CD4-positive, alpha-beta T cell (primary cell): ENCODE results near the gene LHFPL5. TPM values are rescaled to one million over a fixed set of nuclear protein-coding genes. Genes with fewer than 3 reads are reported as not detected.

Experiments
- ATAC-seq: fragments of 200-7000 bp; cut with Tn5 transposase; one replicate; pipeline ENCODE4 v1.10.0; 2022; ENCODE audit warnings: mild to moderate bottlenecking; ENCODE audit not compliant: poor library complexity
- CTCF ChIA-PET: fragments of 350-600 bp; sonication (Branson Sonifier 250); formaldehyde crosslinking; loops from one replicate; lab custom pipeline; 2021; ENCODE audit warnings: antibody characterized with exemption, inconsistent platforms; lab: Charles Lee
- POLR2A ChIA-PET: fragments of 350-600 bp; sonication (Branson Sonifier 250); formaldehyde crosslinking; loops from one replicate; lab custom pipeline; 2021; ENCODE audit warnings: antibody characterized with exemption, inconsistent platforms; lab: Charles Lee
- DNase-seq, 14 experiments: peaks; one replicate each; pipeline ENCODE4 v3.0.0-alpha.2; 2013 to 2020; ENCODE audit warnings: mixed read lengths in 2 of 14
- H3K27ac ChIP-seq, 2 donors: one replicate each; pipeline versions ENCODE4 v1.5.1 to v1.7.0; 2013; ENCODE audit warnings: low read length in 2 of 2, low read depth in 1 of 2, mild to moderate bottlenecking in 1 of 2
- H3K27me3 ChIP-seq, 2 experiments: 1 replicate in 1 of 2; 2 replicates in 1 of 2; pipeline versions ENCODE4 v1.6.1 to v1.7.0; 2013; ENCODE audit warnings: low read length in 2 of 2, control low read depth in 1 of 2, mild to moderate bottlenecking in 1 of 2, moderate library complexity in 1 of 2; ENCODE audit not compliant: insufficient read depth in 2 of 2, control insufficient read depth in 1 of 2
- H3K36me3 ChIP-seq: one replicate; pipeline ENCODE4 v1.6.1; 2013; ENCODE audit warnings: low read length, control low read depth; ENCODE audit not compliant: insufficient read depth
- H3K4me1 ChIP-seq: one replicate; pipeline ENCODE4 v1.6.1; 2013; ENCODE audit warnings: low read length, control low read depth; ENCODE audit not compliant: insufficient read depth
- H3K4me3 ChIP-seq: one replicate; pipeline ENCODE4 v1.5.1; 2013; ENCODE audit warnings: mild to moderate bottlenecking, low read length, moderate library complexity
- H3K9me3 ChIP-seq, 2 experiments: 1 replicate in 1 of 2; 2 replicates in 1 of 2; pipeline versions ENCODE4 v1.6.1 to v1.7.0; 2013; ENCODE audit warnings: low read length in 2 of 2, mild to moderate bottlenecking in 2 of 2, control low read depth in 1 of 2, moderate library complexity in 1 of 2; ENCODE audit not compliant: control insufficient read depth in 1 of 2, insufficient read depth in 1 of 2
- H3K27ac Mint-ChIP-seq: one replicate; pipeline ENCODE4 v1.8.0; 2020; ENCODE audit warnings: mixed read lengths
- H3K27me3 Mint-ChIP-seq: one replicate; pipeline ENCODE4 v1.8.0; 2021; ENCODE audit warnings: mixed read lengths
- H3K36me3 Mint-ChIP-seq: one replicate; pipeline ENCODE4 v1.8.0; 2021; ENCODE audit warnings: low read depth, mixed read lengths
- H3K4me1 Mint-ChIP-seq: one replicate; pipeline ENCODE4 v1.8.0; 2021; ENCODE audit warnings: low read depth, mixed read lengths
- H3K4me3 Mint-ChIP-seq: one replicate; pipeline ENCODE4 v1.8.0; 2020; ENCODE audit warnings: mild to moderate bottlenecking, mixed read lengths
- H3K9me3 Mint-ChIP-seq: one replicate; pipeline ENCODE4 v1.8.0; 2020; ENCODE audit warnings: mixed read lengths
- intact Hi-C, 2 experiments: fragments of 100-400 bp; cut with DNase I in 1 of 2; cut with micrococcal nuclease in 1 of 2; formaldehyde crosslinking; loops; one replicate each; pipeline versions ENCODE4 v1.15.1 to v1.9.0; 2023 to 2025; cut with DNase I, micrococcal nuclease
- total RNA-seq, 174 experiments: library from RNA in 2 of 174; stranded (reverse) in 2 of 174; gene quantifications; one replicate each; pipeline ENCODE4 v1.2.3 and lab custom pipeline; 2021 to 2026
- TF ChIP-seq, protein P1 (sequence below): fragments of 200-600 bp; IDR thresholded peaks from one replicate; pipeline ENCODE4 v1.8.0; 2022; ENCODE audit warnings: antibody characterized with exemption, mild to moderate bottlenecking

LHFPL5 gene
- total RNA-seq, 2 experiments from 2014 or later = not detected

DNA sequence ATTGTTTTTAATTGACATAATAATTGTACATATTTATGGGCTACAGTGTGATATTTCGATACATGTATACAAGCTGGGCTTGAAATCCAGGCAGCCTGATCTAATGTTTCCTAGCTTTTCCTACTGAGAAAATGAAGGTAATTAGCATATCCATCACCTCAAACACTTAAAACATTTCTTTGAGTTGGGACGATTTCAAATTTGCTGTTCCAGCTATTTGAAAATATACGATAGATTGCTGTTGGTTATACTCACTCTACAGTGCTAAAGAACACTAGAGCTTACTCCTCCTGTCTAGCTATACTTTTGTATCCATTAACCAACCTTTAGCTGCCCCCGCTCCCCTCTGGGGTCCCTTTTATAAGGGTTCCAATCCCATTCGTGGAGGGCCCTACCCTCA lies 4.7 kb downstream of the LHFPL5 start:
- TF ChIP-seq, protein P1, sequence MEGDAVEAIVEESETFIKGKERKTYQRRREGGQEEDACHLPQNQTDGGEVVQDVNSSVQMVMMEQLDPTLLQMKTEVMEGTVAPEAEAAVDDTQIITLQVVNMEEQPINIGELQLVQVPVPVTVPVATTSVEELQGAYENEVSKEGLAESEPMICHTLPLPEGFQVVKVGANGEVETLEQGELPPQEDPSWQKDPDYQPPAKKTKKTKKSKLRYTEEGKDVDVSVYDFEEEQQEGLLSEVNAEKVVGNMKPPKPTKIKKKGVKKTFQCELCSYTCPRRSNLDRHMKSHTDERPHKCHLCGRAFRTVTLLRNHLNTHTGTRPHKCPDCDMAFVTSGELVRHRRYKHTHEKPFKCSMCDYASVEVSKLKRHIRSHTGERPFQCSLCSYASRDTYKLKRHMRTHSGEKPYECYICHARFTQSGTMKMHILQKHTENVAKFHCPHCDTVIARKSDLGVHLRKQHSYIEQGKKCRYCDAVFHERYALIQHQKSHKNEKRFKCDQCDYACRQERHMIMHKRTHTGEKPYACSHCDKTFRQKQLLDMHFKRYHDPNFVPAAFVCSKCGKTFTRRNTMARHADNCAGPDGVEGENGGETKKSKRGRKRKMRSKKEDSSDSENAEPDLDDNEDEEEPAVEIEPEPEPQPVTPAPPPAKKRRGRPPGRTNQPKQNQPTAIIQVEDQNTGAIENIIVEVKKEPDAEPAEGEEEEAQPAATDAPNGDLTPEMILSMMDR = no peak
- DNase-seq = no peak
- intact Hi-C loops = no loop called here
- Mint-ChIP-seq H3K27ac (no peak overlapping the region), H3K27me3 (peaks cover 36% of the 10 kb centered on the region), H3K4me3 (no peak overlapping the region), H3K9me3 (no peaks in the 10 kb centered on the region), H3K36me3 (no peaks in the 10 kb centered on the region), H3K4me1 (no peaks in the 10 kb centered on the region)
- peaks cover 11% of the 10 kb centered on the region for H3K4me1 ChIP-seq
- H3K27me3 ChIP-seq = peaks cover 15 to 25% of the 10 kb centered on the region in 2 experiments
- ChIA-PET POLR2A (no interaction called here), CTCF (no interaction called here)
- H3K9me3 ChIP-seq = peaks cover 0 to 14% of the 10 kb centered on the region in 2 experiments
- ATAC-seq = no peak
- no peaks in the 10 kb centered on the region for H3K36me3 ChIP-seq
- no peak overlapping the region for H3K4me3 ChIP-seq
- no peak overlapping the region for H3K27ac ChIP-seq

DNA sequence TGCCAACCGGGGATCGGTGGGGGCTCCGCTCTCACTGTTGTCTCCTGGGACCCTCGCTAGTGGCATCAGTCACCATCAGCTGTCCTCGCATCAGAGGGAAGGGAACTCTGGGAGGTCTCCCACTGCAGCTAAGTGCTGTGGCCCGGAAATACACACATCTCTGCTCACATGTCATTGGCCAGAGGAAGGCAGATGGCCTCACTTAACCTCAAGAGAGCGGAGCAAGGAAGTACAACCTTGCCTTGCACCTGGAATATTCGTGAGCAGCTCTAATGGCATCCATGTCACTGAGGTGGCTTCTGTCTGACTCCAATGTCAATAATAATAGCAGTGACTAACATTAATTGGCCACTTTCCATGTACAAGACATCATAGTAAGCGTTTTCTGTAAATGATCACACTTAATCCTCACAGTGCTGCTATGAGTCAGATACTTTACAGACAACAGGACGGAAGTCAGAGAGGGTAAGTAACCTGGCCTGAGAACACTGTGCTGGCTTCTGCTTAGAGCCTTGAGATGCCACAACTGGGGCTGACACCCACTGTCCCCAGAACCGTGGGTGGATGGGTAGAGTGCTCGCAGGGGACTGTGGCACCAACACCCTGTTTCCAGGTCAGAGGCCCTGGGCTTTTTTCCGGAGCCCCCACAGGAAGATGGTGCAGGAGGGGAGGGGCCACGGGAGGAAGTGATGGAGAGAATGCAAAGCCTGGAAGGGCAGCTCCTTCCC lies 6.0 kb downstream of the LHFPL5 start:
- Mint-ChIP-seq H3K36me3 (no peaks in the 10 kb centered on the region), H3K27me3 (peaks cover 27% of the 10 kb centered on the region), H3K4me1 (no peaks in the 10 kb centered on the region), H3K9me3 (no peaks in the 10 kb centered on the region), H3K4me3 (no peak overlapping the region), H3K27ac (no peak overlapping the region)
- H3K27me3 ChIP-seq = peaks cover 6 to 16% of the 10 kb centered on the region in 2 experiments
- peaks cover 0 to 11% of the 10 kb centered on the region in 2 experiments for H3K9me3 ChIP-seq
- H3K27ac ChIP-seq = no peak overlapping the region
- ChIA-PET POLR2A (no interaction called here), CTCF (no interaction called here)
- intact Hi-C loops = no loop called here
- no peak overlapping the region for H3K4me3 ChIP-seq
- DNase-seq (no peak), ATAC-seq (no peak)
- TF ChIP-seq, protein P1 = no peak
- peaks cover 3% of the 10 kb centered on the region for H3K4me1 ChIP-seq
- no peaks in the 10 kb centered on the region for H3K36me3 ChIP-seq

GRCh38 chr6:35811699-35811995 lies 6.5 kb downstream of the LHFPL5 start:
- ChIA-PET CTCF (no interaction called here), POLR2A (no interaction called here)
- no peaks in the 10 kb centered on the region for H3K36me3 Mint-ChIP-seq
- H3K4me1 ChIP-seq = peaks cover 3% of the 10 kb centered on the region
- H3K4me3 Mint-ChIP-seq = no peak overlapping the region
- no peak overlapping the region for H3K27ac Mint-ChIP-seq
- no peaks in the 10 kb centered on the region for H3K9me3 Mint-ChIP-seq
- H3K4me3 ChIP-seq = no peak overlapping the region
- H3K36me3 ChIP-seq = no peaks in the 10 kb centered on the region
- intact Hi-C loops = no loop called here
- H3K4me1 Mint-ChIP-seq = no peaks in the 10 kb centered on the region
- ATAC-seq (no peak), DNase-seq (no peak)
- no peak overlapping the region for H3K27ac ChIP-seq
- TF ChIP-seq, protein P1 = no peak
- H3K27me3 Mint-ChIP-seq = peaks cover 22% of the 10 kb centered on the region
- H3K9me3 ChIP-seq = peaks cover 0 to 16% of the 10 kb centered on the region in 2 experiments
- H3K27me3 ChIP-seq = peaks cover 5 to 10% of the 10 kb centered on the region in 2 experiments
